GM21526 (cell line): ENCODE results near the gene GBF1.

Source experiments
- ATAC-seq: cut with Tn5 transposase; IDR thresholded peaks from one replicate; pipeline ENCODE4 v1.9.1; 2021; ENCODE audit warnings: moderate library complexity; ENCODE audit not compliant: unreplicated experiment, low FRiP score

The GBF1 gene

GRCh38 chr10:102335184-102335583, 89.9 kb downstream of the GBF1 start:
- ATAC-seq, result no peak

DNA sequence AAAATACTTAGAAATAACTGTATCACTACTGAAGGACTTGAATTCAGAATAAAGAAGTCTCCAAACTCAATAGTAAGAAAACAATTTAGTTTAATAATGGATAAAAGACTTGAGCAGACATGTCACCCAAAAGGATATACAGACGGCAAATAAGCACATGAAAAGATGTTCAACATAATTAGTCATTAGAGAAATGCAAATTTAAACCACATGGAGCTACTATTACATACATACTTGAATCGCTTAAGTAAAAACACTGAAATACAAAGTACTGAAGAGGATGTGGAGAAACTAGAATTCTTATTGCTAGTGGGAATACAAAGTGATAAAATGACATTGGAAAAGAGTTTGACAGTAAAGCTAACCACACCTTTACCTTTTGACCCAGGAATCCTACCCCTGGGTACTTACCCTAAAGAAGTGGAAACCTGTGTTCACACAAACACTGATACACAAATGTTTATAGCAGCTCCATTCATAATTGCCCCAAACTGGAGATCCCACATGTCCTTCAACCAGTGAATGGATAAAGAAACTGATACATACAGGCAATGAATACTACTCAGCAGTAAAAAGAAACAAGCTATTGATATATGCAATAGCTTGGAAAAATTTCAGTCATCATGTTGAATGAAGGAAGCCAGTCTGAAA, 95.8 kb downstream of the GBF1 start:
- ATAC-seq, result no peak

DNA sequence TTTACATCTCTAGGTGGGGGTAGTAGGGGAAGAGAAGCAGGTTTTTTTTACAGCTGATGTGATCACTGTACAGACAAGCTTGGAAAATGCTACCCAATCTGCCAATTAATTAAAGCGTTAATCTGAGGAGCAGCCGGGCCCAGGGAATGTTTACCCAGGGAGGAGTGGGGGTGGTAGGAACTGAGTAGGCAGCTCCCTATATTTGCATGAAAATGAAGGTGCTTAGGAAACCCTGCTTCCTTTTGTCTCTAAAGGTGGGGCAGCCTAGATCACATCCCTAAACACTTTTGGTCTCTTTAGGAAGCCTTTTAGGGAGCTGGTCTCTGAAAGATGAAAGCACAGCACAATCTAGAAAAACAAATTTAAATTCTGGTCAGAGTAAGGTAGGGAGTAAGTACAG, 97.1 kb downstream of the GBF1 start:
- no peak for ATAC-seq

- ATAC-seq, result no peak
These were observed 97.6 kb downstream of the GBF1 start for GRCh38 chr10:102342958-102343357.

GRCh38 chr10:102344067-102344466, 98.7 kb downstream of the GBF1 start:
- ATAC-seq, result no peak

DNA sequence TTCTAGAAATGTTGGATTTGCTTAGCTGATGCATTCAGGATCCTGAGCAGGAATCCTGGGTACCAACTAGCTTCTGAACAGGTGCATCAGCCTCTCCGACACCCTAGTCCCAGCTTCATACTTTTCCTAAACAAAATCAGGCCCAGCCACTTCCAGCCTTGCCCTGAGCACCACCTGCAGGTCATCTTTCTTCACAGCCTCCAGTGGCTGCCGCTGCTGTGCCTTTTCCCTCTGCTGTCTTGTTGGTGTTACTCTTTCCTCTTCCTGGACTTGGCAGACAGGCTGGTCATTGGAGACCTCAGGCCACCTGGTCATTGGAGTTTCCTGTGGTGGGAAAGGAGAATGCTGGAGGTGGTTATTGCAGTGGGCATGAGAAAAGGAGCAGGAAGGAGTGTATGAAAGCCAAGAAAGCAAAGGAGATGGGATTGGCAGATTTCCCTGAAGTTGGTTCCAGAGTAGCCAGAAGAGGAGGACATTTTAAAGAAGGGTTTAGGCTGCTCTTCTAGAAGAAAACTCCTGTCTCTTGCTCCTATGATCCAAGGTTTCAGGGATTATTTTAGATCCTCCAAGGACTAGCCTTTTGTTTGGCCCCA, 102.0 kb downstream of the GBF1 start:
- ATAC-seq, result no peak

DNA sequence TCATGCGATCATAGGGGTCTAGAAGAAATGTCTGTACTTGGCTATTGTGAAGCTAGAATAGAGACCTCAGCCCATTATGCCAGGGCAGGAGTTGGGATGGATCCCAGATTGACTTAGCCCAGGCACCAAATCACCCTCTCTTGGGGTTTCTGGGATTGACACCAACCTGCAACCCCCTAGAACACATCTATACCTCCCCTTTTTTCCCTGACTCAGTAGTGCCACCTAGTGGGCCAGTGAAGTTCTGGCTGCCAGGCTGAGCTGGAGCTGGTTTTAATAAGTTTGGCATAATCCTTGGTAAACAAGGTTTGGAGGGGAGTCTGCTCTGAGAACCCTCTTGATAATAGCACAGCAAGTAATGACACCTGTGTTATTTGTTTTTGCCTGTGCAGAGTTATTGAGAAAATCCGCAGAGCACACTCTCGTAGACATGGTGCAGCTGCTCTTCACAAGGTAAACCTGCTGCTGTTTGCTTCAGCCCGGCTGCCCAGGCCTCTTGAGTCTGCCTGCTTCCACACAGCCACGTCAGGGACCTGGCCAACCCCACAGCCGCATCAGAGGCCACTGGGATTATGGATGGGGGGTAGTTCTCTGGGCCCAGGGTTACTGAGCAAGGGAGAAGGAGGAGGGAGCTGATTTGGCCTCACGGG, 106.9 kb downstream of the GBF1 start:
- ATAC-seq, result no peak

- no peak for ATAC-seq
These were observed 109.1 kb downstream of the GBF1 start for GRCh38 chr10:102354451-102354850.

DNA sequence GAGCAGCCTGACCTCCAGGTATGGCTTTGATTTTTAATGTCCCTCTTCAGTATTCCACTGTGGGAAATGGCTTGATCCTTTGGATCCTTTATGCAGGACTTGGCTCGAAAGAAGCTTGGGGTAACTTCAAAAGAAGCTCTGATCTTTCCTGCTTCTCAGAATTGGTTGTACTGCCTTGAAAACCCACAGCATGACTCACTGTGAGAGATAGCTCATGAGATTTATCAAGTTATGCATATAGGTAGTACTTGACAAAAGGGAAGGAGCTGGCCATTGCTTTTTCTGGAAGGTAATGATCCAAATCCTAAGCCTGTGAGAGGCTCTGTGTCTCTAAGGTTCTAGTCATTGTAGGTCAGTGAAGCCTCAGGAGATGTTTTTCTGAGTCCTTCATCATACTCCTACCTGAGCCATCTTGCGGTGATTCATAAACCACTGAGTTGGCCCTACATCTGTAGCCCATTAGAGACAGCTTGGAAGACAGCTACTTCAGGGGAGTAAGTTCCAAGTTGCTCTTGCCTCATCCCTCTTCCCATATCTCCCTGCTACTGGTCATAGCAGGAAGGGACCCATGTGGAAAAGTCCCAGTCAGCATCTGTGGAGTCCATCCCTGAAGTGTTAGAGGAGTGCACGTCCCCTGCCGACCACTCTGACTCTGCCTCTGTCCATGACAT, 113.5 kb downstream of the GBF1 start:
- ATAC-seq, result no peak

GRCh38 chr10:102367441-102367840, 122.1 kb downstream of the GBF1 start:
- no peak for ATAC-seq

GRCh38 chr10:102368077-102368476, 122.7 kb downstream of the GBF1 start:
- no peak for ATAC-seq

DNA sequence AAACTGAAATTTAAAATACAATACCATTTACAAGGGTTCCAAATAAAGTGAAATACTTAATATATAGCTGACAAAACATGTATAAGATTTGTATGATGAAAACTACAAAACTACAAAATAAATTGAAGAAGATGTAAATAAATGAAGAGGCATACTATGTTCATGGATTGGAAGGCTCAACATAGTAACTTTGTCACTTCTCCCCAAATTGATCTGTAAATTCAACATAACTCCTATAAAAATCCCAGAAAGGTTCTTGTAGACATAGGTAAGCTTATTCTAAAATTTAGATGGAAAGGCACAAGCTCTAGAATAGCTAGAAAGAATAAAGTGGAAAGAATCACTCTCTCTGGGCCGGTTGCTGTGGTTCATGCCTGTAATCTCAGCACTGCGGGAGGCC, 126.0 kb downstream of the GBF1 start:
- ATAC-seq, result no peak

GRCh38 chr10:102375250-102375649, 129.9 kb downstream of the GBF1 start:
- no peak for ATAC-seq

- no peak for ATAC-seq
These were observed 130.5 kb downstream of the GBF1 start for GRCh38 chr10:102375867-102376266.

GRCh38 chr10:102376901-102377300, 131.6 kb downstream of the GBF1 start:
- ATAC-seq, result no peak

DNA sequence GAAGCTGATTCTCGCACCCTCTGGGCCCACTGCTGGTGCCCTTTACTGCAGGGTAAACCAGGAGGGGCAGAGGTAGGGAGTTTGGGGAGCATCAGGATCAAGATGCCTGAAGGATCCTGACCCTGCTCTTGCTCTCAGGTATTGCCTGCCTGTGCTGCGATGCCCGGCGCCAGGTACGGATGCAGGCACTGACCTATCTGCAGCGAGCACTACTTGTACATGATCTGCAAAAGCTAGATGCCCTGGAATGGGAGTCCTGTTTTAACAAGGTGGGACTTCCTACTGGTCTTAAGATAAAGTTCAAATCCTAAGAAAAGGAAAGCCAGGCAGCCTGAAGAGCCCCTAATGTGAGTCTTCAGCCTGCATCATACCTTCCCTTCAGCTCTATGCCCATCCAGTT, 134.1 kb downstream of the GBF1 start:
- no peak for ATAC-seq

- ATAC-seq, result no peak
These were observed 136.7 kb downstream of the GBF1 start for GRCh38 chr10:102381983-102382382.

GRCh38 chr10:102382871-102383270, 137.5 kb downstream of the GBF1 start:
- ATAC-seq, result no peak

GRCh38 chr10:102384053-102384452, 138.7 kb downstream of the GBF1 start:
- ATAC-seq, result no peak

DNA sequence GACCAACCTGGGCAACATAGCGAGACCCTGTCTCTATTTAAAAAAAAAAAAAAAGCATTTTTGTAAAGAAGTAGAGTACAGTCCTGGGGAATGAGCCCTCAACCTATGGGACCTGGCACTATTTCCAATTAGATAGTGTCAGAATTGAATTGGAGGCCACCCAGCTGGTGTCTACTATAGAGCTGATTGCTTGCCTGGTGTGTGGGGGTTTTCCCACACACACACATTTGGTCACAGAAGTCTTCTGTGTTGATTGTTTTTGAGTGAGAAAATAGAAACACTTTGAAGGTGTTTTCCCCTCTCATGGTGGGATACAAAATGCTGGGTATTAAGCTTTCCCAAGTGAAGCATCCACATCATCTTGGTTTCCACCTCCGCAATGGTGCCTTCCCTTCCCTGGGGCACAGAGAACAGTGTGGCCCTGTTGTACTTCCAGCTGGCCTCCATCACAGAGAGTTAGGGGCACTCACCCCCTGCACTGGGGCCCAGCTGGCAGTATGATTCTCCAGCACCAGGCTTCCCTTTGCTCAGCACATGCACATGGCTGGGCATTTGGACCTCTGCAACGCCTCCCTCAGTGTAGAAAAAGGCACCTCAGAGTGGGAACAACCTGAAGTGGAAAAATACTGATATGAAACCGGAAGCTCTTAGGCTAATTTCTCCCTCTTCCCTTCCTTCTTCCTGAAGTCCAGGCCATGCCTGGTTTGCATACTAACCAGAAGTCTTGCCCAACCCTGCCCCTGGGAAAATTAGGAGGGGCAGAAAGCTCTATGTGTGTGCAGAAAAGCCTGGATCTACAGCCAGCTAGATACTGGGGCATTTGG, 139.5 kb downstream of the GBF1 start:
- no peak for ATAC-seq

DNA sequence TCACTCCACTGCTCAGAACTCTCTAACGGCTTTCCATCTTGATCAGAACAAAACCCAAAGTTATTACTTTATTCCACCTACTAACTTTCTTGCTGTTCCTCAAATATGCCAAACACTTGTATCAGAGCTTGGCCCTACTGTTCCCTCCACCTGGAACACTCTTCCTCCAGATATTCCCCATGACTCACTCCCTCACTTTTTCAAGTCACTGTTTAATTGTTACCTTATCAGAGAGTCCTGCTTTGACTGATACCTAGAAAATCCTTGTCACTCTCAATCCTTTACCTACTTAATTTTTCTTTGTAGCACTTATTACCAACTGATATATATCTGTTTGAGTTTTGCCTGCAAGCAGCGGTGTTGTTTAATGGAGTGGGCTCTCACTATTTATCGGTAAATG, 144.6 kb downstream of the GBF1 start:
- no peak for ATAC-seq
